ENCODE data around the gene PCBP2.

Gene PCBP2

GRCh38 chr12:53485955-53486735 lies 34.2 kb downstream of the PCBP2 start:
- peaks cover 47 to 59% of the 10 kb centered on the region in 2 donors for H3K36me3 ChIP-seq (ENCODE audit: control insufficient read depth in 1 of 2, insufficient read depth in 2 of 2, low read length in 2 of 2)
- H3K4me1 ChIP-seq (ENCODE audit: control insufficient read depth in 1 of 2, insufficient read depth in 2 of 2, low read length in 2 of 2): no peaks in the 10 kb centered on the region
- H3K9me3 ChIP-seq (ENCODE audit: control insufficient read depth in 1 of 2, low read length in 2 of 2): no peaks in the 10 kb centered on the region
- H3K27ac ChIP-seq (ENCODE audit: low read length): no peak overlapping the region
- no peak overlapping the region for H3K4me3 ChIP-seq (ENCODE audit: low read depth in 1 of 2, low read length in 2 of 2)
- no peaks in the 10 kb centered on the region for H3K27me3 ChIP-seq (ENCODE audit: low read depth, low read length)

GRCh38 chr12:53486736-53487487 lies 35.0 kb downstream of the PCBP2 start:
- H3K36me3 ChIP-seq (ENCODE audit: control insufficient read depth in 1 of 2, insufficient read depth in 2 of 2, low read length in 2 of 2): peaks cover 42 to 56% of the 10 kb centered on the region in 2 donors
- H3K9me3 ChIP-seq (ENCODE audit: control insufficient read depth in 1 of 2, low read length in 2 of 2): no peaks in the 10 kb centered on the region
- H3K4me1 ChIP-seq (ENCODE audit: control insufficient read depth in 1 of 2, insufficient read depth in 2 of 2, low read length in 2 of 2): peaks cover 0 to under 1% of the 10 kb centered on the region in 2 donors
- no peak overlapping the region for H3K4me3 ChIP-seq (ENCODE audit: low read depth in 1 of 2, low read length in 2 of 2)
- no peaks in the 10 kb centered on the region for H3K27me3 ChIP-seq (ENCODE audit: low read depth, low read length)
- H3K27ac ChIP-seq (ENCODE audit: low read length): no peak overlapping the region

- H3K4me3 ChIP-seq (ENCODE audit: low read depth in 1 of 2, low read length in 2 of 2): no peak overlapping the region
- H3K36me3 ChIP-seq (ENCODE audit: control insufficient read depth in 1 of 2, insufficient read depth in 2 of 2, low read length in 2 of 2): peaks cover 24 to 33% of the 10 kb centered on the region in 2 donors
- H3K27ac ChIP-seq (ENCODE audit: low read length): no peak overlapping the region
- peaks cover 7 to 18% of the 10 kb centered on the region in 2 donors for H3K4me1 ChIP-seq (ENCODE audit: control insufficient read depth in 1 of 2, insufficient read depth in 2 of 2, low read length in 2 of 2)
- no peaks in the 10 kb centered on the region for H3K9me3 ChIP-seq (ENCODE audit: control insufficient read depth in 1 of 2, low read length in 2 of 2)
- H3K27me3 ChIP-seq (ENCODE audit: low read depth, low read length): no peaks in the 10 kb centered on the region
Measured at GRCh38 chr12:53489242-53489864, 37.5 kb downstream of the PCBP2 start.

- peak overlapping the region; percentile 67 to 78 for H3K4me3 ChIP-seq (ENCODE audit: low read depth in 1 of 2, low read length in 2 of 2)
- H3K27ac ChIP-seq (ENCODE audit: low read length): peak overlapping the region; percentile 7
- no peaks in the 10 kb centered on the region for H3K9me3 ChIP-seq (ENCODE audit: control insufficient read depth in 1 of 2, low read length in 2 of 2)
- peaks cover 4 to 5% of the 10 kb centered on the region in 2 donors for H3K36me3 ChIP-seq (ENCODE audit: control insufficient read depth in 1 of 2, insufficient read depth in 2 of 2, low read length in 2 of 2)
- peaks cover 14 to 22% of the 10 kb centered on the region in 2 donors for H3K4me1 ChIP-seq (ENCODE audit: control insufficient read depth in 1 of 2, insufficient read depth in 2 of 2, low read length in 2 of 2)
- no peaks in the 10 kb centered on the region for H3K27me3 ChIP-seq (ENCODE audit: low read depth, low read length)
Measured at GRCh38 chr12:53492188-53492587, 40.3 kb downstream of the PCBP2 start.

GRCh38 chr12:53492830-53493609 lies 41.1 kb downstream of the PCBP2 start:
- peak overlapping the region; percentile 77 for H3K27ac ChIP-seq (ENCODE audit: low read length)
- H3K36me3 ChIP-seq (ENCODE audit: control insufficient read depth in 1 of 2, insufficient read depth in 2 of 2, low read length in 2 of 2): no peaks in the 10 kb centered on the region
- H3K4me3 ChIP-seq (ENCODE audit: low read depth in 1 of 2, low read length in 2 of 2): peak overlapping the region; percentile 78 to 81
- H3K27me3 ChIP-seq (ENCODE audit: low read depth, low read length): no peaks in the 10 kb centered on the region
- peaks cover 14 to 26% of the 10 kb centered on the region in 2 donors for H3K4me1 ChIP-seq (ENCODE audit: control insufficient read depth in 1 of 2, insufficient read depth in 2 of 2, low read length in 2 of 2)
- no peaks in the 10 kb centered on the region for H3K9me3 ChIP-seq (ENCODE audit: control insufficient read depth in 1 of 2, low read length in 2 of 2)

GRCh38 chr12:53493610-53494391 lies 41.9 kb downstream of the PCBP2 start:
- H3K4me1 ChIP-seq (ENCODE audit: control insufficient read depth in 1 of 2, insufficient read depth in 2 of 2, low read length in 2 of 2): peaks cover 14 to 32% of the 10 kb centered on the region in 2 donors

GRCh38 chr12:53495903-53496751 lies 44.2 kb downstream of the PCBP2 start:
- no peaks in the 10 kb centered on the region for H3K9me3 ChIP-seq (ENCODE audit: control insufficient read depth in 1 of 2, low read length in 2 of 2)
- H3K4me3 ChIP-seq (ENCODE audit: low read depth in 1 of 2, low read length in 2 of 2): no peak overlapping the region
- H3K4me1 ChIP-seq (ENCODE audit: control insufficient read depth in 1 of 2, insufficient read depth in 2 of 2, low read length in 2 of 2): peaks cover 20 to 35% of the 10 kb centered on the region in 2 donors
- H3K27me3 ChIP-seq (ENCODE audit: low read depth, low read length): no peaks in the 10 kb centered on the region
- no peaks in the 10 kb centered on the region for H3K36me3 ChIP-seq (ENCODE audit: control insufficient read depth in 1 of 2, insufficient read depth in 2 of 2, low read length in 2 of 2)
- H3K27ac ChIP-seq (ENCODE audit: low read length): peak overlapping the region; percentile 29

More at GRCh38 chr12:53493610-53494391, 41.9 kb downstream of the PCBP2 start:
- Histone ChIP-seq H3K27ac (ENCODE audit: low read length) (peak overlapping the region; percentile 77), H3K4me3 (ENCODE audit: low read depth in 1 of 2, low read length in 2 of 2) (peak overlapping the region; percentile 78 to 81), H3K36me3 (ENCODE audit: control insufficient read depth in 1 of 2, insufficient read depth in 2 of 2, low read length in 2 of 2) (no peaks in the 10 kb centered on the region), H3K27me3 (ENCODE audit: low read depth, low read length) (no peaks in the 10 kb centered on the region), H3K9me3 (ENCODE audit: control insufficient read depth in 1 of 2, low read length in 2 of 2) (no peaks in the 10 kb centered on the region)

GRCh38 chr12:53496752-53497032 lies 44.8 kb downstream of the PCBP2 start:
- Histone ChIP-seq H3K9me3 (ENCODE audit: control insufficient read depth in 1 of 2, low read length in 2 of 2) (no peaks in the 10 kb centered on the region), H3K4me3 (ENCODE audit: low read depth in 1 of 2, low read length in 2 of 2) (no peak overlapping the region)

GRCh38 chr12:53497461-53497860 lies 45.6 kb downstream of the PCBP2 start:
- no peaks in the 10 kb centered on the region for H3K36me3 ChIP-seq (ENCODE audit: control insufficient read depth in 1 of 2, insufficient read depth in 2 of 2, low read length in 2 of 2)

More at GRCh38 chr12:53496752-53497032, 44.8 kb downstream of the PCBP2 start:
- H3K4me1 ChIP-seq (ENCODE audit: control insufficient read depth in 1 of 2, insufficient read depth in 2 of 2, low read length in 2 of 2): peaks cover 23 to 39% of the 10 kb centered on the region in 2 donors
- H3K36me3 ChIP-seq (ENCODE audit: control insufficient read depth in 1 of 2, insufficient read depth in 2 of 2, low read length in 2 of 2): no peaks in the 10 kb centered on the region
- no peaks in the 10 kb centered on the region for H3K27me3 ChIP-seq (ENCODE audit: low read depth, low read length)
- peak overlapping the region; percentile 29 for H3K27ac ChIP-seq (ENCODE audit: low read length)

GRCh38 chr12:53498235-53498630 lies 46.3 kb downstream of the PCBP2 start:
- Histone ChIP-seq H3K4me3 (ENCODE audit: low read depth in 1 of 2, low read length in 2 of 2) (peak overlapping the region; percentile 26 to 63), H3K27ac (ENCODE audit: low read length) (peak overlapping the region; percentile 7), H3K4me1 (ENCODE audit: control insufficient read depth in 1 of 2, insufficient read depth in 2 of 2, low read length in 2 of 2) (peaks cover 28 to 44% of the 10 kb centered on the region in 2 donors), H3K36me3 (ENCODE audit: control insufficient read depth in 1 of 2, insufficient read depth in 2 of 2, low read length in 2 of 2) (no peaks in the 10 kb centered on the region), H3K27me3 (ENCODE audit: low read depth, low read length) (no peaks in the 10 kb centered on the region), H3K9me3 (ENCODE audit: control insufficient read depth in 1 of 2, low read length in 2 of 2) (no peaks in the 10 kb centered on the region)

More at GRCh38 chr12:53497461-53497860, 45.6 kb downstream of the PCBP2 start:
- H3K4me1 ChIP-seq (ENCODE audit: control insufficient read depth in 1 of 2, insufficient read depth in 2 of 2, low read length in 2 of 2): peaks cover 28 to 41% of the 10 kb centered on the region in 2 donors
- no peaks in the 10 kb centered on the region for H3K9me3 ChIP-seq (ENCODE audit: control insufficient read depth in 1 of 2, low read length in 2 of 2)
- H3K27ac ChIP-seq (ENCODE audit: low read length): no peak overlapping the region
- no peak overlapping the region for H3K4me3 ChIP-seq (ENCODE audit: low read depth in 1 of 2, low read length in 2 of 2)
- no peaks in the 10 kb centered on the region for H3K27me3 ChIP-seq (ENCODE audit: low read depth, low read length)

Measured in muscle layer of duodenum (tissue), 2 donors.